Measurements from ENCODE around the gene ZNF609. TPM values are rescaled to one million over a fixed set of nuclear protein-coding genes. Genes with fewer than 3 reads are reported as not detected.

Gene ZNF609
- total RNA-seq, 4 donors from 2014 or later, result 38.7 to 50.6 (median 43.9) TPM

GRCh38 chr15:64444836-64445235 is 15.5 kb upstream of the ZNF609 start:
- peak overlapping the region in 1 of 4 donors; percentile 59 for H3K27ac ChIP-seq

GRCh38 chr15:64447536-64448315 is 12.7 kb upstream of the ZNF609 start:
- Histone ChIP-seq H3K27me3 (no peaks in the 10 kb centered on the region), H3K4me3 (no peak overlapping the region), H3K9me3 (no peaks in the 10 kb centered on the region), H3K27ac (no peak overlapping the region), H3K36me3 (peaks cover 0 to 46% of the 10 kb centered on the region in 2 donors), H3K4me1 (peaks cover 0 to 31% (median 3%) of the 10 kb centered on the region in 3 donors)
- ATAC-seq, result no peak
- TF ChIP-seq POLR2AphosphoS5 (IDR thresholded peaks at IDR 0.05) (no peak), POLR2A (IDR thresholded peaks at IDR 0.05) (no peak), CTCF (IDR thresholded peaks at IDR 0.05) (no peak), EP300 (IDR thresholded peaks at IDR 0.05) (no peak)
- WGBS, 2 donors (ENCODE audit: low coverage in 1 of 2), result 88 to 93% methylated on average over 5 to 6 of the region's 6 CpGs

More at GRCh38 chr15:64444836-64445235, 15.5 kb upstream of the ZNF609 start:
- Histone ChIP-seq H3K4me1 (peaks cover 0 to 22% (median 0%) of the 10 kb centered on the region in 3 donors), H3K9me3 (no peaks in the 10 kb centered on the region), H3K27me3 (no peaks in the 10 kb centered on the region), H3K4me3 (no peak overlapping the region), H3K36me3 (peaks cover 0 to 44% of the 10 kb centered on the region in 2 donors)
- TF ChIP-seq POLR2AphosphoS5 (IDR thresholded peaks at IDR 0.05) (no peak), POLR2A (IDR thresholded peaks at IDR 0.05) (no peak), EP300 (IDR thresholded peaks at IDR 0.05) (no peak), CTCF (IDR thresholded peaks at IDR 0.05) (no peak)
- no peak for ATAC-seq

GRCh38 chr15:64452988-64453688 is 7.2 kb upstream of the ZNF609 start:
- Histone ChIP-seq H3K27me3 (no peaks in the 10 kb centered on the region), H3K4me3 (no peak overlapping the region), H3K27ac (peak overlapping the region; percentile 25 to 82 (median 63)), H3K9me3 (no peaks in the 10 kb centered on the region), H3K36me3 (peaks cover 0 to 15% of the 10 kb centered on the region in 2 donors), H3K4me1 (peaks cover 13 to 63% (median 34%) of the 10 kb centered on the region in 3 donors)
- 28 to 50% methylated on average over 4 to 6 of the region's 6 CpGs for WGBS, 2 donors (ENCODE audit: low coverage in 1 of 2)
- TF ChIP-seq CTCF (IDR thresholded peaks at IDR 0.05), result no peak
- no peak for TF ChIP-seq POLR2A (IDR thresholded peaks at IDR 0.05)
- TF ChIP-seq EP300 (IDR thresholded peaks at IDR 0.05), result no peak
- TF ChIP-seq POLR2AphosphoS5 (IDR thresholded peaks at IDR 0.05), result no peak
- no peak for ATAC-seq

- H3K4me1 ChIP-seq, result peaks cover 13 to 63% (median 34%) of the 10 kb centered on the region in 3 donors
- no peak for ATAC-seq
- 82 to 83% methylated on average over 1 of the region's 1 CpG for WGBS, 2 donors (ENCODE audit: low coverage in 1 of 2)
- H3K27ac ChIP-seq, result peak overlapping the region; percentile 25 to 72 (median 50)
- H3K27me3 ChIP-seq, result no peaks in the 10 kb centered on the region
- no peak for TF ChIP-seq POLR2AphosphoS5 (IDR thresholded peaks at IDR 0.05)
- no peak for TF ChIP-seq CTCF (IDR thresholded peaks at IDR 0.05)
- TF ChIP-seq EP300 (IDR thresholded peaks at IDR 0.05), result no peak
- no peak for TF ChIP-seq POLR2A (IDR thresholded peaks at IDR 0.05)
- H3K4me3 ChIP-seq, result no peak overlapping the region
- no peaks in the 10 kb centered on the region for H3K9me3 ChIP-seq
- H3K36me3 ChIP-seq, result peaks cover 0 to 11% of the 10 kb centered on the region in 2 donors
Observed at GRCh38 chr15:64453689-64454037, 6.7 kb upstream of the ZNF609 start.

All from gastroesophageal sphincter (tissue), 4 donors.